Stimulated activated CD8-positive, alpha-beta memory T cell treated with anti-CD3 and anti-CD28 coated beads, Interleukin-15, amount 100 ng/mL, for 1 hour (primary cell): ENCODE data around the gene P3H1.
"Not testable (repeated sequence)": the region's sequence is repeated elsewhere in the genome, so short reads cannot be mapped to it uniquely, and the experiment has no call there.

ENCODE experiments used
- DNase-seq: peaks from one replicate; pipeline ENCODE4 v3.0.0-alpha.2; 2020; ENCODE audit warnings: low read depth

P3H1 gene

DNA sequence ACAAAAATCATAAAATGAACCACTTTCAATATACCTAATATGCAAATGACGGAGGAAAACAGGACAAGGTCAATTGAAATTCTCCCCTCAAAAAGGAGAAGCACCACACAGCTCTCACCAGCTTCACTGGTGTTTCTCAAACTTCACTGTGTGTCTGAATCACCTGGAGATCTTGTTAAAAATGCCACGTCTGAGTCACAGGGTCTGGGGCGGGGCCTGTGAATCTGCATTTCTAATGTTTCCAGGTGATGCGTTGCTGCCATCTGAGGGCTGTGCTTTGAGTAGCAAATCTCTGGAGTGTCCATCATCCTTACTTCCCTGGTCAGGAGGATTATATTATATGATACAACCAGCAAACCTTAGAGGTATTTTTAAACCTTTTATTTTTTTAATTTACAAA, 35.8 kb downstream of the P3H1 start:
- peak; percentile 4 for DNase-seq

DNA sequence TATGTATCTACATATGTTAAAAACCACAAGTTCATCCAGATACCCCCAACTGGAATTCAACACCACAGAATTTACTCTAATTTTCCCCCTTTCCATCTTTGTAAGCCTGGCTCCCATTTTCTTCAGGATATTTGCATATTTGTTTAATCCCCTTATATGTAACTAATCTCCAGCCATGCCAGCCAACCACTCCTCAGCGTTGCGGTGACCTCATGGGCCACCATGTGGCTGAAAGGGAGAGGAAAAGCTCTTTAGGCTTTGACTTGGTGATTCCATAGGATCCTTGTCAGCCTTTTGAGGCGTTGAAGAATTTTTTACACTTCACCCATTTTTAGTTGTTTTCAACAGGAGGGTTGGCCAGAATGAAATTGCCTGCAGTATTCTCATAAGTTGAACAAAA, 36.8 kb downstream of the P3H1 start:
- no peak for DNase-seq

DNA sequence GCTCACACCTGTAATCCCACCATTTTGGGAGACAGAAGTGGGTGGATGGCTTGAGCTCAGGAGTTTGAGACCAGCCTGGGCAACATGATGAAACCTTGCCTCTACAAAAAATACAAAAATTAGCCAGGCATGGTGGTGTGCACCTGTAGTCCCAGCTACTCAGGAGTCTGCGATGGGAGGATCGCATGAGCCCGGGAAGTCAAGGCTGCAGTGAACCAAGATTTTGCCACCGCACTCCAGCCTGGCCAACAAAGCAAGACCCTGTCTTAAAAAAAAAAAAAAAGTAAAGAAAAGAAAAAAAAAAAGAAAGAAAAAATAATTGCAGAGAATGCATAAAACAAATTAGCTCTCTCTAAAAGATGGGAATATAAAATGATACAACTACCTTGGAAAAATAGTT, 41.0 kb downstream of the P3H1 start:
- not testable (repeated sequence) for DNase-seq

DNA sequence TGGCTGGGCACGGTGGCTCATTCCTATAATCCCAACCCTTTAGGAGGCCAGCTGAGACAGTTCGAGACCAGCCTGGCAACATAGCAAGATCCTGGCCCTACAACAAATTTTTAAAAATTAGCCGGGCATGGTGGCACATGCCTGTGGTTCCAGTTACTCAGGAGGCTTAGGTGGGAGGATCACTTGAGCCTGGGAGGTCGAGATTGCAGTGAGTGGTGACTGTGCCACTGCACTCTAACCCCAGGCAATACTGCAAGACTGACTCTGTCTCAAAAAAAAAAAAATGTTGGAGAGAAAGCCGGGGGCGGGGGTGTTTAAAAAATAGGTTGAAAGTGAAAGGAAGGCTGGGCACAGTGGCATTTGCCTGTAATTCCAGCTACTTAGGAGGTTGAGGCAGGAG, 43.3 kb downstream of the P3H1 start:
- no peak for DNase-seq

DNA sequence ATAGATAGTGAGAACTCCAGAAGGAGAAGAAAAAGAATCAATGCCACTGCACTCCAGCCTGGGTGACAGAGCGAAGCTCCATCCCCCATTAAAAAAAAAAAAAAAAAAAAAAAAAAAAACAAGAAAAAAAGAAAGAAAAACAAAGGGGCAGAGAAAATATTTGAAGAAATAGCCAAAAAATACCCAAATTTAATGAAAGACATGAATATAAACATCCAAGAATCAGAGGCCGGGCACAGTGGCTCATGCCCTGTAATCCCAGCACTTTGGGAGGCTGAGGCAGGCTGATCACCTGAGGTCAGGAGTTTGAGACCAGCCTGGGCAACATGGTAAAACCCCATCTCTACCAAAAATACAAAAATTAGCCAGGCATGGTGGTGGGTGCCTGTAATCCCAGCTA, 44.4 kb downstream of the P3H1 start:
- not testable (repeated sequence) for DNase-seq

DNA sequence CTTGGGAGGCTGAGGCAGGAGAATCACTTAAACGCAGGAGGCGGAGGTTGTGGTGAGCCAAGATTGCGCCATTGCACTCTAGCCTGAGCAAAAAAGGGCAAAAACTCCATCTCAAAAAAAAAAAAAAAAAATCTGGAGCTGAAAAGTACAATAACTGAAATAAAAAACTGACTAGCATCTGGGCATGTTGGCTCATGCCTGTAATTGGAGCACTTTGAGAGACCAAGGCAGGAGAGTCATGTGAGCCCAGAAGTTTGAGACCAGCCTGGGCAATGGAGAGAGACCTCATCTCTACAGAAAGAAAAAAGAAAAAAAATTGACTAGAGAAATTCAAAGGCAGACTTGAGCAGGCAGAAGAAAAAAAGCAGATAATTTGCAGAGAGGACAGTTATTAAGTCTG, 44.9 kb downstream of the P3H1 start:
- no peak for DNase-seq

DNA sequence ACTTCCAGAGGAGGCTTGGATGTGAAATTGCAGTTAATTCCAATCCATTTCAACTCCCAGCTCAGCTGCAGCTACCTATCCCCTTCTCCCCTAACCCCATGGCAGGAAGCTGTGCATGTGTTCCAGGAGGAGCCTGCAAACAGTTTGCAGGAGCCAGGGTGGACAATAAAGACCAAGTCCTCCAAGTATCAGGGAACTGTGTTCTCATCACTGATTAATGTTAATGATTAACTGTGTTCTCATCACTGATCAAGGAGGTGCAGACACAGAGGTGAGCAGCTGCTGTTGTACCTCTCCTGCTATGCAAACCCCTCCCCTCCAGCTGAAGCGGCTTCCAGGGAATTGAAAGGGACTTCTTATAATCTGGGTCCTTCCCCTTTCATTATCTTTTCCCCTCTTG, 46.0 kb downstream of the P3H1 start:
- DNase-seq = no peak

DNA sequence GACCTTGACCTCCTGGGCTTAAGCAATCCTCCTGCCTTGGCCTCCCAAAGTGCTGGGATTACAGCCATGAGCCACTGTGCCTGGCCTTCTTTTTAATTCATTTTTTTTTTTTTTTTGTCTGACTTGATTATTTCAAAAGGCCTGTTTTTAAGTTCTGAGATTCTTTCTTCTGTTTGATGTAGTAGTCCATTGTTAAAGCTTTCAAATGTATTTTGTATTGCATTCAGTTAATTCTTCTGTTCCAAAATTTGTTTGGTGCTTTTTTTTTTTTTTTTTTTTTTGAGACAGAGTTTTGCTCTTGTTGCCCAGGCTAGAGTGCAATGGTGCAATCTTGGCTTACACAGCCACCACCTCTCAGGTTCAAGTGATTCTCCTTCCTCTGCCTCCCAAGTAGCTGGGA, 52.4 kb downstream of the P3H1 start:
- DNase-seq = not testable (repeated sequence)

DNA sequence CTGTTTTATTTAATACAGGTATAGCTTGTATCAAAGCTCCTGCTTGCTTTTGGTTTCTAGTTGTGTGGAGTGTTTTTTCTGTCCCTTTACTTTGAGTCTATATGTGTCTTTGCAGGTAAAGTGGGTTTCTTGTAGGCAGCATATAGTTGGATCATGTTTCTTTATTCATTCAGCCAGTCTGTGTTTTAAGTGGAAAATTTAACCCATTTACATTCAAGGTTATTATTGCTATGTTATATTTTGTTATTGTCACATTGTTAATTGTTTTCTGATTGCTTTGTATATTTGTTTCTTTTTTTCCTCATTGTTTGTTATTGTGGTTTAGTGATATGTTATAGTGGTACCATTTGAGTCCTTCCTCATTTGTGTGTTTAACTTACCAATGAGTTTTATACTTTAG, 53.5 kb downstream of the P3H1 start:
- DNase-seq = no peak

DNA sequence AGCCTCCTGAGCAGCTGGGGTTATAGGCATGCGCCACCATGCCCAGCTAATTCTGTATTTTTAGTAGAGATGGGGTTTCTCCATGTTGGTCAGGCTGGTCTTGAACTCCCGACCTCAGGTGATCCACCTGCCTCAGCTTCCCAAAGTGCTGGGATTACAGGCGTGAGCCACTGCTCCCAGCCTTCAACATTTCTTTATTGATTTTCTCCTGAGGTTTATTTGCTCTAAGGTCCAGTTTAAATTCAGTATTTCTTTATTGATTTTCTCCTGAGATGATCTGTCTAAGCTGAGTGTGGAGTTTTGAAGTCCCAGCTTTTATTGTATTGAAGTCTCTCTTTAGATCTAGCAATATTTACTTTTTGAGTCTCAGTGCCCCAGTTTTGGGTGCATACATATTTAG, 54.0 kb downstream of the P3H1 start:
- not testable (repeated sequence) for DNase-seq

DNA sequence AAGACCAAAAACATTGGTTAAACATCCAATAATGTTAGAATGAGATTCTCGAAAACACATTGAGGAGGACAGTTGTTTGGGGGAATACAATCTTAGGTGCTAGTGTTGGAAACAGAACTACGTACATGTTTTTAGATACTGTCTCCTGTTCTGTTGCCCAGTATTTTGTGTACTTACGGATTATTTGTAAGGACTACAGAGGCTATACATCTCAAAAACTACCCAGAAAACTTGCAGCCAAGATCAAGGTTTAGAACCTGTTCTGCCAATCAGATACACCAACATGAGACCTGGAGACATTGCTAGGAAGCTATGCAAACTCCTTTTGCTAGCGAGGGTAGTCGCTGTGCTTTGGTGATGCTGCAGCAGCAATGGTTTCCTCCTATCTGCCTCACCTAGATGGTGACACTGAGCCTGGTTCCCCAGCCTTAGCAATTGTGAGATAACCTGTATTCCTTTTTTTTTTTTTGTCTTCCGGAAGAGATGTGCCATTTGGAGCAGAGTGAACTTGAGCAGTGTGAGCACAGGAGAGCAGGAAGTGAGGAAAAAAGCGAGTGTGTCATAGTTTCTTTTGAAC, 62.9 kb downstream of the P3H1 start:
- DNase-seq = no peak

DNA sequence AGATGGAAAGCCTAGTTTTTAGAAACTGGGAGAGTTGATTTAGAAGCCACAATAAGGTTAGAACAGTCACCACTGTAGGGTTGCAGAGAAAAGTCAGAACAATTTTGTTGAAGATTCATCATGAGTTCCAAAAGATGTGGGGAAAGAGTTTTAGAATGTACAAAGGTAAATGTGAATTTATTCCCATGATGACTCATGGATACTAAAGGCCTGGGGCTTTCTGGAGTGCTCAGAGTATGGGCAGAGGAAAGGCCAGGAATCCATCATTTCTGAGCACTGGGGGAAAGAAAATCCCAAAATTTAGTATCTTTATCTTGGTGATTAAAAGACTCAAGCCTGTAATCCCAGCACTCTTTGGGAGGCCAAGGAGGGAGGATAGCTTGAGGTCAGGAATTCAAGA, 66.8 kb downstream of the P3H1 start:
- no peak for DNase-seq

DNA sequence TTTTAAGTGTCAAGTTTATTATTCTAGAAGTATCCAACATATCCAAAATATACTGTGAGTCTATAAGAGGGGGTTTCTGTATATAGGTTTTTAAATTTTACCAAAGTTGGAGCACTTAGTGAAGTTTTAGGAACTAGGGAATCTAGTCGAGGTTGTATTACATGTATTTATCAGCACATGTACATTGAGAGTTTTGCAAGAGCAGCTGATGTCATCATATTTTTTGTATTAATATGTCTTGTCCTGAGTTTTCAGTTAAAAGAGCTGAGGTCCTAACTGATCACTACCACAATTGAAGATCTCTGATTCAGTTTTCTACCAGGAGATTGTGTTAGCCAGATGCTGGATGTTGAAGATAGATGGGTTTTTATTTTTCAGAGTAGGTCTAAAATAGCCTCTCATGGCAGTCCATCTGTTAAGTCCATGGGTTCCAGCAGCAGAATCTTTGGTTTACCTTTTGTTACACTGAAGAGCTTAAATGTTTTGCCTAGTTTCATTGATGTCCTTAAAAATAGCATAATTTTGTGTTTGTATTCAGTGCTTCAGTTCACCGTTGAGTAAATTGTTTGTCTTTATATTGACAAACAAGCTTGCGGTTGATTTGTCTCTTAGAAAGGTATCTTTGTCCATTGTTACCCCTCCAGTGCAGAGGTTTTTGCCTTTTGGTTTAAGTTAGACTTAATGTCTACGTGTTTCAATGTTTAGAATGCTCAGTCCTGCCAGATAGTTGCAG, 68.6 kb downstream of the P3H1 start:
- no peak for DNase-seq
